ENCODE measurements around the gene SLC25A51. TPM values are rescaled to one million over a fixed set of nuclear protein-coding genes. Genes with fewer than 3 reads are reported as not detected.
"Not testable (repeated sequence)": the region's sequence is repeated elsewhere in the genome, so short reads cannot be mapped to it uniquely, and the experiment has no call there.

Gene SLC25A51
- total RNA-seq, 2 donors from 2014 or later: 19.4 to 22.7 TPM

DNA sequence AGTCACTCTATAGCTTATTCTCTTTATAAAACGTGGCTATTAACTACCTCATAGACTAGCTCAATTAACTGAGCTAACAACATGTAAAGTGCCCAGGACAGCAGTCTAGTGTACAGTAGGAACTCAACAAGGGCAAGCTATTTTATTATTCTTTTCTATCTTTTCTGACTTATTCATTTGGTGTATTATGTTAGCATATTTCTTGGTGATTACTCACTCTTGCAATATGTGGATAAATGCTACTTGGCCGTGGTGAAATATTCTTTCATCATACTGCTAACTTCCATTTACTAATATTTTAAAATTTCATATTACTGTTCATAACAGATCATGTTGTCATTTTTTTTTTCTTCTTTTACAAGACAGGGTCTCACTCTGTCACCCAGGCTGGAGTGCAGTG lies 4.9 kb downstream of the SLC25A51 start:
- no peak overlapping the region for H3K9ac ChIP-seq (ENCODE audit: low read depth in 2 of 2, low read length in 2 of 2)
- no peak overlapping the region for H3K27ac ChIP-seq
- intact Hi-C loops (cut with DNase I): no loop called here
- no peaks in the 10 kb centered on the region for H3K36me3 ChIP-seq
- no peak overlapping the region for H3K4me3 ChIP-seq
- no peaks in the 10 kb centered on the region for H3K27me3 ChIP-seq
- no peak for DNase-seq
- TF ChIP-seq, protein P1, sequence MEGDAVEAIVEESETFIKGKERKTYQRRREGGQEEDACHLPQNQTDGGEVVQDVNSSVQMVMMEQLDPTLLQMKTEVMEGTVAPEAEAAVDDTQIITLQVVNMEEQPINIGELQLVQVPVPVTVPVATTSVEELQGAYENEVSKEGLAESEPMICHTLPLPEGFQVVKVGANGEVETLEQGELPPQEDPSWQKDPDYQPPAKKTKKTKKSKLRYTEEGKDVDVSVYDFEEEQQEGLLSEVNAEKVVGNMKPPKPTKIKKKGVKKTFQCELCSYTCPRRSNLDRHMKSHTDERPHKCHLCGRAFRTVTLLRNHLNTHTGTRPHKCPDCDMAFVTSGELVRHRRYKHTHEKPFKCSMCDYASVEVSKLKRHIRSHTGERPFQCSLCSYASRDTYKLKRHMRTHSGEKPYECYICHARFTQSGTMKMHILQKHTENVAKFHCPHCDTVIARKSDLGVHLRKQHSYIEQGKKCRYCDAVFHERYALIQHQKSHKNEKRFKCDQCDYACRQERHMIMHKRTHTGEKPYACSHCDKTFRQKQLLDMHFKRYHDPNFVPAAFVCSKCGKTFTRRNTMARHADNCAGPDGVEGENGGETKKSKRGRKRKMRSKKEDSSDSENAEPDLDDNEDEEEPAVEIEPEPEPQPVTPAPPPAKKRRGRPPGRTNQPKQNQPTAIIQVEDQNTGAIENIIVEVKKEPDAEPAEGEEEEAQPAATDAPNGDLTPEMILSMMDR (IDR thresholded peaks at IDR 0.05): no peak
- no peaks in the 10 kb centered on the region for H3K9me3 ChIP-seq
- peaks cover 6% of the 10 kb centered on the region for H3K4me1 ChIP-seq

DNA sequence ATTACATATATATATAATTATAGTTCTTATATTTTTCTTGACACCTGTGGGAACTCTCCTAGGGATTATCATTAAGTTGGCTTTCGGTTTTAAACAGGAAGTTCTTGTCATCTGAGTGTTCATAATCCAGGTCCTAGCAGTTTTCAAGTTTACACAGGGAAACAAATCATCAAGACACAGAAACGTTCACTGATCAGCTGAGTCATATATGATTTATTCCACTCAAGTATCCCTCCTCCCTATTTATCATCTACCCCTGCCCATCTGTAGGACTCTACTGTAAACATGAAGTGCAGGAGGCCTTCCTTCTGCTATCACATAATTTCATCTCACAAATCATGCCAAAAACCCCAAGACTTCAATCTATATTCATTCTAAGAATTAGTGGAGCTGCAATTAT lies 6.3 kb downstream of the SLC25A51 start:
- H3K27me3 ChIP-seq: no peaks in the 10 kb centered on the region
- no peak overlapping the region for H3K9ac ChIP-seq (ENCODE audit: low read depth in 2 of 2, low read length in 2 of 2)
- H3K4me3 ChIP-seq: no peak overlapping the region
- TF ChIP-seq, protein P1 (IDR thresholded peaks at IDR 0.05): no peak
- H3K27ac ChIP-seq: no peak overlapping the region
- intact Hi-C loops (cut with DNase I): no loop called here
- no peaks in the 10 kb centered on the region for H3K36me3 ChIP-seq
- H3K4me1 ChIP-seq: peaks cover under 1% of the 10 kb centered on the region
- no peaks in the 10 kb centered on the region for H3K9me3 ChIP-seq
- DNase-seq: no peak

DNA sequence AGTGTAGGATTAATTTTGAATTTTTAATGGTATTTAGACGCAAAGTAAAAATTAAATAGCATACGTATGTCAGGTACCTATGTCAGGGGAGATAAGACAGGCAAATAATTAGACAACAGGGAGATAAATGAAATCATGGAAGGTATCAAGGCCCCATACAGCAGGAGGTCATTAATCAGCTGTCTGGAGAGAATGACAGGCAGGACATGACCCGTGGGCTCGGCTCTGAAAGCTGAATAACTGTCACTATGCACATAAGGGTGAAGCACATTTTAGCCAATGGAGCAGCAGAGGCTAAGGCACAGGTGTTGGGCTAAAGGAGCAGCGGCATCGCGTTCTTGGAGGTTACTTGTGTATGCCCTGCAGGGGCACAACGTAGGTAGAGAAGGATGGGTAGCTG lies 11.9 kb downstream of the SLC25A51 start:
- no peak for DNase-seq
- Histone ChIP-seq H3K27ac (no peak overlapping the region), H3K4me1 (no peaks in the 10 kb centered on the region), H3K36me3 (no peaks in the 10 kb centered on the region), H3K9ac (ENCODE audit: low read depth in 2 of 2, low read length in 2 of 2) (no peak overlapping the region), H3K4me3 (no peak overlapping the region), H3K9me3 (no peaks in the 10 kb centered on the region), H3K27me3 (no peaks in the 10 kb centered on the region)
- intact Hi-C loops (cut with DNase I): no loop called here
- TF ChIP-seq, protein P1 (IDR thresholded peaks at IDR 0.05): no peak

DNA sequence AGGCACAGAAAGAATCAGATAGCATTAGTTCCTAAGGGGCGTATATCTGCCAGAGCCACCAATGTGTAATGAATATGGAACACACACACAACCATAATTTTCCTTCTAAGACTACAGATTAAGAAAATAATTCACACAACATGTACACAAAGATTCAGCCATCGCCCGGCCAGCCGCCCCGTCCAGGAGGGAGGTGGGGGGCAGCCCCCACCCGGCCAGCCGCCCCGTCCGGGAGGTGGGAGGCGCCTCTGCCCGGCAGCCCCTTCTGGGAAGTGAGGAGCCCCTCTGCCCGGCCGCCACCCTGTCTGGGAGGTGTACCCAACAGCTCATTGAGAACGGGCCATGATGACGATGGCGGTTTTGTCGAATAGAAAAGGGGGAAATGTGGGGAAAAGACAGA lies 12.9 kb downstream of the SLC25A51 start:
- H3K9me3 ChIP-seq; H3K9ac ChIP-seq (ENCODE audit: low read depth in 2 of 2, low read length in 2 of 2); H3K4me3 ChIP-seq; H3K27me3 ChIP-seq; DNase-seq; intact Hi-C loops (cut with DNase I); H3K4me1 ChIP-seq; H3K27ac ChIP-seq; H3K36me3 ChIP-seq: not testable (repeated sequence)

DNA sequence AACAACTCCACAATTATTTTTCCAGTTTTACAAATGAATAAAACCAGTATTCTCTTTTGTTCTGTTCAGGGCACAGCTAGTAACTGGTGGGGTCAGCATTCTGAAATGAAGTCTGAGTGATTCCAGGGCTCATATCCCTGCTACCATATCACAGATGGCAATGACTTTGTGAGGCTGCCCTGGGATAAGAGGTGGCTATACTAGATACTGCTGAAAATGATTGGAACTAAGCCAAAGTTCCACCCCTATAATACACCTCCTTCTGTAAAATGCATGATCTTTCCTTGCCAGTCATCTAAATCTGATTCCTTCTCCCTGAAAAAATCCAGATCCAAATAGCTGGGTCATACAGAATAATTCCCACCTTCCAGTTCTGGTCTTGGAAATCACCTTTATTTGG lies 14.4 kb downstream of the SLC25A51 start:
- intact Hi-C loops (cut with DNase I): no loop called here
- H3K27me3 ChIP-seq: no peaks in the 10 kb centered on the region
- H3K9me3 ChIP-seq: no peaks in the 10 kb centered on the region
- H3K4me1 ChIP-seq: no peaks in the 10 kb centered on the region
- no peak overlapping the region for H3K27ac ChIP-seq
- no peaks in the 10 kb centered on the region for H3K36me3 ChIP-seq
- TF ChIP-seq, protein P1 (IDR thresholded peaks at IDR 0.05): no peak
- no peak for DNase-seq
- H3K4me3 ChIP-seq: no peak overlapping the region
- no peak overlapping the region for H3K9ac ChIP-seq (ENCODE audit: low read depth in 2 of 2, low read length in 2 of 2)

DNA sequence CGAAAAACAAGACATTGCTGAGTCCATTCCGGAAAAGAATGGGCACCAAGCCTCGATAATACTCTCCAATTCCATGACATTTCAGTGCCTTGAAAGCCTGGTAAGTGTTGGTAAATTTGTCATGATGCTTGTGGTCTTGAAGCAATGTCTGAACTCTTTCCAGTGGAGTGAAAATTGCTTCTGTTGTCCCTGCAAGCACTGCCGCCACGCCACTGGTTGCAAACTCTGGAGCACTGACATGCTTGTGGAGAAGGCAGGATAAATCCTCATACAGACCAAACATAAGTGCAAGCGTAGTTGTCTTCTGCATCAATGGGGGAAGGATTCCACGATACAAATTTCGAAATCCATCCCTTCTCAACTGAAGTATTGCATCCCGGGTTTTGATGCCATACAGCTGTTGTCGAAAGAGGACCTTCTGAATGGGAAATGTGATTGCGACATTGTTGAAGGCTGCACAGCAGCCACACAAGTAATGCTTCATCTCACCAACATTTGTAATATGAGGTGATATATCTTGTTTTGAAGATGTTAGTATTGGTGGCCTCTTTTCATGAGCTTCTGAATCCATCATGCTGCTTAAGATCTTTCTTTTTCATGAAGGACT lies 15.8 kb downstream of the SLC25A51 start:
- H3K9me3 ChIP-seq; H3K27me3 ChIP-seq; H3K27ac ChIP-seq; H3K9ac ChIP-seq (ENCODE audit: low read depth in 2 of 2, low read length in 2 of 2); DNase-seq; intact Hi-C loops (cut with DNase I); H3K4me1 ChIP-seq; H3K36me3 ChIP-seq; H3K4me3 ChIP-seq: not testable (repeated sequence)

Measured in colonic mucosa (tissue), 4 donors.